ENCODE data around the gene CFAP65.
A peak's percentile ranks its signal among the peaks of the same experiment; 100 is the strongest.

Gene CFAP65

GRCh38 chr2:218959141-218959731 is 82.1 kb downstream of the CFAP65 start, which contains the start of gene CDK5R2:
CDK5R2 (plus strand) TSS chr2:218959666; CDS start chr2:218959821, 155 bp downstream.
- H3K27me3 Mint-ChIP-seq: peaks cover 70 to 91% of the 10 kb centered on the region in 2 donors
- H3K36me3 Mint-ChIP-seq: peaks cover 0 to 5% of the 10 kb centered on the region in 2 donors
- peak within 1 kb of the TSS; percentile 73 to 78 for H3K4me3 Mint-ChIP-seq
- H3K9me3 Mint-ChIP-seq: peaks cover 0 to 3% of the 10 kb centered on the region in 2 donors
- peak; percentile 79 for DNase-seq
- peaks cover 12 to 30% of the 10 kb centered on the region in 2 donors for H3K4me1 Mint-ChIP-seq
- H3K27ac Mint-ChIP-seq: peak within 1 kb of the TSS; percentile 79
- ATAC-seq (replicated peaks): peak; percentile 97

GRCh38 chr2:218958276-218958675 is 83.0 kb downstream of the CFAP65 start:
- Mint-ChIP-seq H3K36me3 (peaks cover 0 to 2% of the 10 kb centered on the region in 2 donors), H3K27me3 (peaks cover 65 to 91% of the 10 kb centered on the region in 2 donors), H3K4me1 (peaks cover 10 to 22% of the 10 kb centered on the region in 2 donors), H3K9me3 (no peaks in the 10 kb centered on the region), H3K4me3 (no peak overlapping the region), H3K27ac (no peak overlapping the region)
- ATAC-seq (replicated peaks) (no peak), DNase-seq (no peak)

GRCh38 chr2:218957671-218958070 is 83.6 kb downstream of the CFAP65 start:
- Mint-ChIP-seq H3K4me3 (peak overlapping the region in 1 of 2 donors; percentile 33), H3K27ac (no peak overlapping the region)

GRCh38 chr2:218956039-218956438 is 85.3 kb downstream of the CFAP65 start:
- DNase-seq (no peak), ATAC-seq (replicated peaks) (no peak)
- H3K36me3 Mint-ChIP-seq: no peaks in the 10 kb centered on the region
- peaks cover 58 to 91% of the 10 kb centered on the region in 2 donors for H3K27me3 Mint-ChIP-seq
- H3K4me1 Mint-ChIP-seq: peaks cover 7 to 14% of the 10 kb centered on the region in 2 donors
- H3K4me3 Mint-ChIP-seq: no peak overlapping the region
- no peak overlapping the region for H3K27ac Mint-ChIP-seq
- no peaks in the 10 kb centered on the region for H3K9me3 Mint-ChIP-seq

More at GRCh38 chr2:218957671-218958070, 83.6 kb downstream of the CFAP65 start:
- ATAC-seq (replicated peaks): no peak
- Mint-ChIP-seq H3K27me3 (peaks cover 65 to 91% of the 10 kb centered on the region in 2 donors), H3K36me3 (peaks cover 0 to 2% of the 10 kb centered on the region in 2 donors), H3K4me1 (peaks cover 10 to 20% of the 10 kb centered on the region in 2 donors), H3K9me3 (no peaks in the 10 kb centered on the region)
- DNase-seq: no peak

GRCh38 chr2:218954541-218955300 is 86.6 kb downstream of the CFAP65 start:
- Mint-ChIP-seq H3K4me1 (peaks cover 4 to 6% of the 10 kb centered on the region in 2 donors), H3K4me3 (no peak overlapping the region), H3K36me3 (no peaks in the 10 kb centered on the region), H3K27ac (no peak overlapping the region), H3K27me3 (peaks cover 57 to 89% of the 10 kb centered on the region in 2 donors), H3K9me3 (peaks cover 0 to 2% of the 10 kb centered on the region in 2 donors)
- no peak for ATAC-seq (replicated peaks)
- no peak for DNase-seq

GRCh38 chr2:218953366-218953954 is 87.9 kb downstream of the CFAP65 start:
- no peaks in the 10 kb centered on the region for H3K36me3 Mint-ChIP-seq
- ATAC-seq (replicated peaks): no peak
- H3K27me3 Mint-ChIP-seq: peaks cover 47 to 77% of the 10 kb centered on the region in 2 donors
- H3K9me3 Mint-ChIP-seq: peaks cover 0 to 2% of the 10 kb centered on the region in 2 donors
- DNase-seq: no peak
- no peak overlapping the region for H3K27ac Mint-ChIP-seq
- no peaks in the 10 kb centered on the region for H3K4me1 Mint-ChIP-seq
- H3K4me3 Mint-ChIP-seq: no peak overlapping the region
